Muscle layer of colon (tissue), 2 donors: ENCODE data around the gene TMEM151B.

ENCODE experiments used
- H3K27ac ChIP-seq: one replicate; pipeline ENCODE4 v1.7.0; 2013; ENCODE audit warnings: low read depth, mild to moderate bottlenecking, low read length, moderate library complexity
- H3K27me3 ChIP-seq, 2 donors: one replicate each; pipeline ENCODE4 v1.7.0; 2013; ENCODE audit warnings: low read length in 2 of 2, mild to moderate bottlenecking in 2 of 2; ENCODE audit not compliant: insufficient read depth in 2 of 2, control insufficient read depth in 1 of 2
- H3K36me3 ChIP-seq: one replicate; pipeline ENCODE4 v1.7.0; 2013; ENCODE audit warnings: mild to moderate bottlenecking, low read length; ENCODE audit not compliant: insufficient read depth
- H3K4me1 ChIP-seq: one replicate; pipeline ENCODE4 v1.7.0; 2013; ENCODE audit warnings: mild to moderate bottlenecking, low read length; ENCODE audit not compliant: insufficient read depth
- H3K4me3 ChIP-seq, 2 donors: one replicate each; pipeline ENCODE4 v1.7.0; 2013; ENCODE audit warnings: low read length in 2 of 2, low read depth in 1 of 2, mild to moderate bottlenecking in 1 of 2, moderate library complexity in 1 of 2
- H3K9ac ChIP-seq: one replicate; pipeline ENCODE4 v1.7.0; 2013; ENCODE audit warnings: low read length
- H3K9me3 ChIP-seq: one replicate; pipeline ENCODE4 v1.7.0; 2013; ENCODE audit warnings: mild to moderate bottlenecking, low read length
- donor health status: abdominal sarcoma.
- donor health status: Adenocarcinoma of cecum.

The TMEM151B gene

DNA sequence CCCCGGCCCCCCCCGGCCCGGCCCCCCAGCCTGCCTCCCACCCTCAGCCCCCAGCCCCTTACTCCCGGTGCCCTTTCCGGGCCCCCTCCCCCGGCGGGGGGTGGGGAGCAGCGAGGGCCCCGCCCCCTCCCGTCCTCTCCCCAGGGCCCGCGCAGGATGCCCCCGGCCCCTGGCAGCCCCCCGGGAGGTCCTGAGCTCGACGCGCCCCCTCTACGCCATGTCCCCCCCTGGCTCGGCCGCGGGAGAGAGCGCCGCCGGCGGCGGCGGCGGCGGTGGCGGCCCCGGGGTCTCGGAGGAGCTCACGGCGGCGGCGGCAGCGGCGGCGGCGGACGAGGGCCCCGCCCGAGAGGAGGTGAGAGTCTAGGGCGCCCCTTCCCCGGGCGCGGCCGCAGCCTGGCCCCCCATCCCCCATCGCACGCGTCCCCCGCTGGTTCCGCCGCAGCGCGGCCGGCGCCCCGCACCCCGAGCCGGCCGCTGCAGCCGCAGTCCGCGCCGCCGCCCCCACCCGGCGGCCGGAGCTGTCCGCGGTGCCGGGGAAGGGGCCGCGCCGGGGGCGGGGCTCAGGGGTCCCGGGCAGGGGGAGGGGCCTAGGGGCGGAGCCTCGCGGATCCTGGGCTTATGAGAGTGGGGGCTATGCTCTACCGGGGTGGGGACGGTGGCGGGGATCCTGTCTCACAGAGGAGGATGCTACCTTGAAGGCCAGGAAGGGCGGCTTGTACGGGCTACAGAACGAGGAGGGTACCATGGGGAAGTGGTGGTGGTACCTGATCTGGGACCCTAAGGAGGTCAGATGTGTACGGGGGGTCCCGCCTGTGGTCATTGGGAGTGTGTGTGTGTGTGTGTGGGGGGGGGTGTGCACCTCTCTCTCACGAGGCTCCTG lies 516 bp downstream of the TMEM151B start:
- H3K4me3 ChIP-seq = no peak overlapping the region
- no peak overlapping the region for H3K27ac ChIP-seq
- no peaks in the 10 kb centered on the region for H3K36me3 ChIP-seq
- no peaks in the 10 kb centered on the region for H3K4me1 ChIP-seq
- no peak overlapping the region for H3K9ac ChIP-seq
- H3K27me3 ChIP-seq = peaks cover 52 to 62% of the 10 kb centered on the region in 2 donors
- H3K9me3 ChIP-seq = no peaks in the 10 kb centered on the region

DNA sequence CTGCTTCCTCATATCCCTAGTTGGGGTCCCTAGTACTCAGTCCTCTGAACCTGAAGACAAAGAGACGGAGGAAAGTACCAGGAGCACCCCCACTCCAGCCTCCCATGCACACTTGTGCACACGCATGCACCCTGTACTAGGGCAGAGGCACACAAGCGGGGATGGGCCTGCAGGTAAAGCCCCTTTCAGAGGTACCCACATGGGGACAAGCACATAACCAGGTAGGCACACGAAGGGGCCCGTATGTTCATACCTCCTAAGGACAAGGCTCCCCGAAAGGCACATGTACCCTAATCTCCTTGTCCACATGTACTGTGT lies 1.1 kb downstream of the TMEM151B start:
- Histone ChIP-seq H3K27ac (no peak overlapping the region), H3K4me3 (no peak overlapping the region), H3K9me3 (no peaks in the 10 kb centered on the region), H3K27me3 (peaks cover 52 to 68% of the 10 kb centered on the region in 2 donors), H3K36me3 (no peaks in the 10 kb centered on the region), H3K9ac (no peak overlapping the region), H3K4me1 (no peaks in the 10 kb centered on the region)

DNA sequence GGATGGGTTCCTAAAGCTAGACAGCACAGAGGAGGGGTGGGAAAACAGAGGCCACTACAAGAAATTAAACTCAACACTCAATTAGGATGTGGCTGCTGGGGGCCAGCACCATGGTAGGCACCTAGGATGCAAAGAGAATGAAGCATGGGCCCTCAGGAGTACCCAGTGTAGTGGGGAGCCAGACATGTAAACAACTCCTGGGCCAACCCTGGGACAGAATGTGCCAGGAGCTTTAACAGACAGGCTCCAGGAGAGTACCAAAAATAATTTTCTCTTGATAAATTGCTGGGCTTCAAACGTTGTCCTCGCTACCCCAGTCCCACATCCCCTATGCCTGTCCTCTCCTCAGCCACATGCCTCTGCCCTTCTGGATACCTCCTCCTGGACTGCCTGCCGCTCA lies 1.7 kb downstream of the TMEM151B start:
- Histone ChIP-seq H3K4me1 (no peaks in the 10 kb centered on the region), H3K27me3 (peaks cover 52 to 73% of the 10 kb centered on the region in 2 donors), H3K9ac (no peak overlapping the region), H3K27ac (no peak overlapping the region), H3K36me3 (no peaks in the 10 kb centered on the region), H3K9me3 (no peaks in the 10 kb centered on the region), H3K4me3 (no peak overlapping the region)

DNA sequence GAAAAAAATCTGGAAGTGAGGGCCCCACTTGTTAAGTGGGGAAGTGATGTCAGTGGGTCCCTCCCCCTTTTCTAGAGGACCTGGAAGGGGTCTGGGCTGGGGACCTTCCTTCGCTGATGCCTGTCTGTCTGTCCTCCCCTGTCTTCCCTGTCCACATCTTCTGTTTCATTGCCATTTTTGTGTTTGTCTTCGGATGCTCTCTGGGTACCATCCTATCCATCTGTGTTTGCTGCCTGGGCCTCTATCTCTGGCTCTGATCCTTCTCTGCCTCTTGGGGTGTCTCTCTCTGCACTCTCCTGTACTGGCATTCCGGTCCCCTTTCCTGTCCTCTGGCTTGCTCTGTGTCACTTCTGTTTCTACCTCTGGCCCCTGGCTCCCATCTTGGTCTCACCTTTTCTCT lies 2.3 kb downstream of the TMEM151B start:
- Histone ChIP-seq H3K27ac (no peak overlapping the region), H3K9ac (no peak overlapping the region), H3K36me3 (no peaks in the 10 kb centered on the region), H3K4me1 (no peaks in the 10 kb centered on the region), H3K4me3 (no peak overlapping the region), H3K27me3 (peaks cover 52 to 79% of the 10 kb centered on the region in 2 donors), H3K9me3 (no peaks in the 10 kb centered on the region)

DNA sequence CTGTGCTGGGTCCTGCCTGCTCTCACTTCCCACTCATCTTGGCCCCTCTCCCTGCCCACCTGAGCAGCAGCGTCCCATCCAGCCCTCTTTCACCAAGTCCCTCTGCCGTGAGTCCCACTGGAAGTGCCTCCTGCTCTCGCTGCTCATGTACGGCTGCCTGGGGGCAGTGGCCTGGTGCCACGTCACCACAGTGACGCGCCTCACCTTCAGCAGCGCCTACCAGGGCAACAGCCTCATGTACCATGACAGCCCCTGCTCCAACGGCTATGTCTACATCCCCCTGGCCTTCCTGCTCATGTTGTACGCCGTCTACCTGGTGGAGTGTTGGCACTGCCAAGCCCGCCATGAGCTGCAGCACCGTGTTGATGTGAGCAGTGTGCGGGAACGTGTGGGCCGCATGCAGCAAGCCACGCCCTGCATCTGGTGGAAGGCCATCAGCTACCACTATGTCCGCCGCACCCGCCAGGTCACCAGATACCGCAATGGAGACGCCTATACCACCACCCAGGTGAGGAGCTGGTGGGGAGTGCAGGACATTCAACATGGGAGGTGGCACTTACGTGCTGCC lies 2.8 kb downstream of the TMEM151B start:
- H3K36me3 ChIP-seq = no peaks in the 10 kb centered on the region
- H3K4me3 ChIP-seq = no peak overlapping the region
- H3K9me3 ChIP-seq = no peaks in the 10 kb centered on the region
- H3K4me1 ChIP-seq = no peaks in the 10 kb centered on the region
- no peak overlapping the region for H3K27ac ChIP-seq
- no peak overlapping the region for H3K9ac ChIP-seq
- peaks cover 49 to 83% of the 10 kb centered on the region in 2 donors for H3K27me3 ChIP-seq

DNA sequence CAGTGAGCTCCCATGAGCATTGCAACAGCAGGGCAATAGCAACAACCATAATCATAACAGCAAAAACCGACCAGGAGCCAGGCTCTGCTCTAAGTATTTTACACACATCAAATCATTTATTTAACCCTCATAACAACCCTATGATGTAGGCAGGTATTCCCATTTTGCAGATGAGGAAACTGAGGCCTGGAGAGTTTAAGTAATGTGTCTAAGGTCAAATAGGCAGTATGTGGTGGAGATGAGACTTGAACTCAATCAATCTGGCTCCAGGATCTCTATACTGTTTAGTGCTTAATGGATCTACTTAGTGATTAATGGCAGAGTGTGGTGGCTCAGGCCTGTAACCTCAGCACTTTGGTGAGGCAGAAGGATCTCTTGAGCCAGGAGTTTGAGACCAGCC lies 3.4 kb downstream of the TMEM151B start:
- H3K27ac ChIP-seq = no peak overlapping the region
- no peaks in the 10 kb centered on the region for H3K4me1 ChIP-seq
- H3K27me3 ChIP-seq = peaks cover 44 to 80% of the 10 kb centered on the region in 2 donors
- no peak overlapping the region for H3K4me3 ChIP-seq
- no peaks in the 10 kb centered on the region for H3K9me3 ChIP-seq
- no peaks in the 10 kb centered on the region for H3K36me3 ChIP-seq
- H3K9ac ChIP-seq = no peak overlapping the region

DNA sequence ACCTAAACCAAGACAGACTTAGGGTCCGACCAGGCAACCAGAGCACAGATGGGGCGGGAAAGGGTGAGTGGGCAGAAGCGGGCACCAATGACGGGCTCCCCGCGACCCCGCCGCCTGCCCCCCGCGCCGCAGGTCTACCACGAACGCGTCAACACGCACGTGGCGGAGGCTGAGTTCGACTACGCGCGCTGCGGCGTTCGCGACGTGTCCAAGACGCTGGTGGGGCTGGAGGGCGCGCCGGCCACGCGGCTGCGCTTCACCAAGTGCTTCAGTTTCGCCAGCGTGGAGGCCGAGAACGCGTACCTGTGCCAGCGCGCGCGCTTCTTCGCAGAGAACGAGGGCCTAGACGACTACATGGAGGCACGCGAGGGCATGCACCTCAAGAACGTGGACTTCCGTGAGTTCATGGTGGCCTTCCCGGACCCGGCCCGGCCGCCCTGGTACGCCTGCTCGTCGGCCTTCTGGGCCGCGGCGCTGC lies 5.1 kb downstream of the TMEM151B start:
- no peaks in the 10 kb centered on the region for H3K36me3 ChIP-seq
- H3K27me3 ChIP-seq = peaks cover 32 to 70% of the 10 kb centered on the region in 2 donors
- no peaks in the 10 kb centered on the region for H3K4me1 ChIP-seq
- H3K27ac ChIP-seq = no peak overlapping the region
- H3K9ac ChIP-seq = no peak overlapping the region
- H3K4me3 ChIP-seq = no peak overlapping the region
- no peaks in the 10 kb centered on the region for H3K9me3 ChIP-seq

DNA sequence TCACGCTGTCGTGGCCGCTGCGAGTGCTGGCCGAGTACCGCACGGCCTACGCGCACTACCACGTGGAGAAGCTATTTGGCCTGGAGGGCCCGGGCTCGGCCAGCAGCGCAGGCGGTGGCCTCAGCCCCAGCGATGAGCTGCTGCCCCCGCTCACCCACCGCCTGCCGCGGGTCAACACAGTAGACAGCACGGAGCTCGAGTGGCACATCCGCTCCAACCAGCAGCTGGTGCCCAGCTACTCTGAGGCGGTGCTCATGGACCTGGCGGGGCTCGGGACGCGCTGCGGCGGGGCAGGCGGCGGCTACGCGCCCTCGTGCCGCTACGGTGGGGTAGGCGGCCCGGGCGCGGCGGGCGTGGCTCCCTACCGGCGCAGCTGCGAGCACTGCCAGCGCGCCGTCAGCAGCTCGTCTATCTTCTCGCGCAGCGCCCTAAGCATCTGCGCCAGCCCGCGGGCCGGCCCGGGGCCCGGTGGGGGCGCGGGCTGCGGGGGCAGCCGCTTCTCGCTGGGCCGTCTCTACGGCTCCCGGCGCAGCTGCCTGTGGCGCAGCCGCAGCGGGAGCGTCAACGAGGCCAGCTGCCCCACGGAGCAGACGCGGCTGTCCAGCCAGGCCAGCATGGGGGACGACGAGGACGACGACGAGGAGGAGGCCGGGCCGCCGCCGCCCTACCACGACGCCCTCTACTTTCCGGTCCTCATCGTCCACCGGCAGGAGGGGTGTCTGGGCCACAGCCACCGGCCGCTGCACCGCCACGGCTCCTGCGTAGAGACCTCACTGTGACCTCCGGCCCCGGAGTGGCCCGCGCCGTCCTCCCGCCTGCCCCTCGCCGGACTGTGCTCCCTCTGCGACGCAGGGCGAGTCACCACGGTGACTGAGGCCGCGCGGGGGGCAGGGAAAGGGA lies 5.7 kb downstream of the TMEM151B start:
- H3K27me3 ChIP-seq = peaks cover 32 to 69% of the 10 kb centered on the region in 2 donors
- no peaks in the 10 kb centered on the region for H3K36me3 ChIP-seq
- no peaks in the 10 kb centered on the region for H3K9me3 ChIP-seq
- H3K4me1 ChIP-seq = no peaks in the 10 kb centered on the region
- no peak overlapping the region for H3K4me3 ChIP-seq
- no peak overlapping the region for H3K27ac ChIP-seq
- no peak overlapping the region for H3K9ac ChIP-seq

DNA sequence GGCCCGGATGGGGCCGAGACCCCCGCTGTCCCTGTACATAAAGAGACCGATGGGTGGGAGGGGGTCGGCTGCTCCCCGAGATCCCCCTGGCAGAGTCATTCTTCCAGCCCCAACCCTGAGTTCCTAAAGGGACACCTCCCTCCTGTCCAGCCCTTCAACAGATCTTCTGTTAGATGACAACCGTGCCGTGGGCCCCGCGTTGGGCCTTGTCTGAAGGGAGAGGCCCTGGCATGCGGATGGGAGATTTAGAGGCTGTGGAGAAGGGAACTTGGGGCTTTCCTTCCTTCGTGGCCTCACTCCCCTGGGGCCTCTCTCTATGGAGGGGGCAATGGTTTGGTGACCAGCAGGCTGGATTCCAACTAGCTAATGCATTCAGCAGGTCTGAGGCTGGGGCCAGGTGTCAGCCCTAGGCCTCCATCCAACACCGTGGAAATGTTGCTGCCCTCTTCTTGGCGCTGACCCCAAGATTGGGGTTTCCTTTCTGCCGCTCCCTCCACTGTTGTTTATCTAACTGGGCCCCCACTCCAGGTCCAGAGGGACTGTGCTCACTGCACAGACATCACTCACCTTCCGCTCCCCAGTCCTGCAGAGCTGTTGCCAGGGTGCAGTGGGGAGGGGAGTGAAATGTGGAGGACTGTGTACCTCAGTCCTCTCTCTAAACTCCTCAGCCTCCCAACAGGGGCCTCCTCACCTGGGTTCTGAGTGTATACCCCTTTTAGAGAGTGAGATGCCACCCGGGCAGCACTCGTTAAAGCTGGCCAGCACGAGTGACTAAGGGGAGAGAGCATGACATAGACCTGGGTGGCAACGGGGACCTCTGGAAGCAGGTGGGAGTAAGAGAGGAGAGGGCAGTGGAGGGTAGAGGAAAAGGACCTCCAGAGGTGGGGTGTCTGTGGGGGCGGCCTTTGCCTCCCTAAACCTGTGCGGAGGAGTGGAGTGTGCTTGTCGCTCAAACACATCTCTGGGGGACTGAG lies 6.7 kb downstream of the TMEM151B start:
- Histone ChIP-seq H3K27me3 (peaks cover 22 to 60% of the 10 kb centered on the region in 2 donors), H3K36me3 (no peaks in the 10 kb centered on the region), H3K9me3 (no peaks in the 10 kb centered on the region), H3K4me3 (no peak overlapping the region), H3K9ac (no peak overlapping the region), H3K27ac (no peak overlapping the region), H3K4me1 (no peaks in the 10 kb centered on the region)

DNA sequence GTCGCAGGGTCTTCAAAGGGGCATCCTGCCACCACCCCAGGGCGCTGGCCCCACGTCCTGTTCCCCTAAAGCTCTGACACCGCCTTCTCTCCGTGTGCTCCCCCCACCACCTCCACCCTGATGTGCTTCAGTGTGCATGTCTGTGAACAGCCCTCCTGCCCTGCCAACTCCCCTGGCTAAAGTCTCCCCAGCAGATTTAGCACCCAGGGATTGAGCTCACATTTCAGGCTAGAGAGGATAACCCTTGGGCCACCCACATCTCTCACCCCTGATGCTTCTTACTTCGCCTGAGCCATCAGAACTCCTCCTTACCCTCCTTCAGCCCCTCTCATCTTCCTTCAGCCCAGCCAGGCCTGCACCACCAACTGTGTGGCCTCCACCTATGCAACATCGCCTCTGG lies 7.5 kb downstream of the TMEM151B start:
- H3K4me1 ChIP-seq = no peaks in the 10 kb centered on the region
- H3K27me3 ChIP-seq = peaks cover 14 to 52% of the 10 kb centered on the region in 2 donors
- no peak overlapping the region for H3K9ac ChIP-seq
- no peaks in the 10 kb centered on the region for H3K9me3 ChIP-seq
- no peak overlapping the region for H3K4me3 ChIP-seq
- no peak overlapping the region for H3K27ac ChIP-seq
- H3K36me3 ChIP-seq = no peaks in the 10 kb centered on the region
